NCI-H1048 (cell line): ENCODE data around the gene ETV1.

ENCODE experiments used
- DNase-seq: peaks from one replicate; lab custom pipeline; 2025; lab: John Stamatoyannopoulos, UW

ETV1 gene

GRCh38 chr7:13879994-13880686 is 109.3 kb downstream of the ETV1 start:
- DNase-seq = no peak

- DNase-seq = no peak
These were observed 110.3 kb downstream of the ETV1 start for GRCh38 chr7:13879143-13879542.

DNA sequence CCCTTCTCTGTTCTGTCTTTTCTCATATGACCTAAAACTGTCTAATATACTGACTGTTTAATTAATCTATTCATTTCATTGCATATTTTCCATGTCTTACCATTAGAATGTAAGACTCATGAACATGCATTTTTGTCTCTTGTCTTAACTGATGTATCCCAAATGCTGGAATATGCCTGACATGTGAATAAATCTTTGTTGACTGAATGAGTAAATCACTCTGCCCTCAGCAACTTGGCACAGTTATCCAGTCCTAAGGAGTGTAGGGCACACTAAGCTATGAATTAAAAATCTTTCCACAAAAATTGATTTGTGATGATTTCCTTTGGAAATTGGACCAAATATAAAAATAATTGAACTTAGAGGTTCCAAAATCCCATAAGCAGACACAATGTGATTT is 111.3 kb downstream of the ETV1 start:
- no peak for DNase-seq

DNA sequence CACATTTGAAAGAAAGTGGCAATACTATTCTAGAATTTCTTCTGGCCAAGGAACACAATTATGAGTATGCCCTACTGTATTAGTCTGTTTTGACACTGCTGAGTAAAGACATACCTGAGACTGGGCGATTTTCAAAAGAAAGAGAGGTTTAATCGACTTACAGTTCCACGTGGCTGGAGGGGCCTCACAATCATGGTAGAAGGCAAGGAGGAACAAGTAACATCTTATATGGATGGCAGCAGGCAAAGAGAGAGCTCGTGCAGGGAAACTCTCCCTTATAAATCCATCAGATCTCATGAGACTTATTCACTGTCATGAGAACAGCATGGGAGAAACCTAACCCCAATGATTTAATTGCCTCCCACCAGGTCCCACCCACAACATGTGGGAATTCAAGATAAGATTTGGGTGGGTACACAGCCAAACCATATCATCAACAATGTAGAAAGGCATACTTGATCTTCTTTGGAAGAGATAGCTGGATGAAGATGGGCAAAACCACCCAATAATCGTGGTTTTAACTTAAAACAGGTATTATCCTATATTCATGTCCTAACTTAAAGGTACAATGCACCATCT is 113.9 kb downstream of the ETV1 start:
- no peak for DNase-seq

DNA sequence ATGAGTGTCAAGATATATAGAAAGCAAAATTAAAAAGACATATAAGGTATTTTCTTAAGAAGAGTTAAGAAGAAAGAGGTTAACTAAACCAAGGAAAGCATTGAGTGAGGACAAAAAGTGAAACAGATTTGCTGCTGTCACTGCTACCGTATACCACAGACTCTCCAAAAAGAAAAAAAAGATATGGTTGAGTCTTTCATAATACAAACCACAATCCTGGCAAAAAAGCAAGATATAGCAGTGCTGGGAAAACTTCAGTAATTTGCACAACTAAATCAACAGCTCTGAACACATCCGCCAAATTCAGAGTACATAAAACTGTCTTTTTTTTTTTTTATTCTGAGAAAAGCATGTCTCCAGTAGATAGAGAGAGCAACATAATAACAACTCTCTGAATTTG is 114.7 kb downstream of the ETV1 start:
- DNase-seq = no peak

DNA sequence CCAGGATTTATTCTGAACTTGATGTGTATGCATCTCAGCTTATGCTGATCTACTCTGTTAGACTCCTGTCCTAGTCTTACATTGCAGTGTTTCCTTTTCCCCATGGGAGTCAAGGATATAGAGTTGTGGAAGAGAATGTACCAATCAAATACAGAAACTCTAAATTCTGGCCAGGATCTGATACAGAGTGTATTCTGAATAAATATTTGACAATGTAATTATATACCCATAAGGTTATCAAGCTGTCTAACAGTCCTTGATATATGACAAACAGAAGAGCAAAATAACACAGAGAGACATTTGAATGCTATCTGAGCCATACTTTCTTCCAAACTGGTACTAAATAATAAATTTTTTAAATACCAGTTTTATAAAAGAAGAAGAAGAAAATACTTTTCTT is 116.8 kb downstream of the ETV1 start:
- no peak for DNase-seq

DNA sequence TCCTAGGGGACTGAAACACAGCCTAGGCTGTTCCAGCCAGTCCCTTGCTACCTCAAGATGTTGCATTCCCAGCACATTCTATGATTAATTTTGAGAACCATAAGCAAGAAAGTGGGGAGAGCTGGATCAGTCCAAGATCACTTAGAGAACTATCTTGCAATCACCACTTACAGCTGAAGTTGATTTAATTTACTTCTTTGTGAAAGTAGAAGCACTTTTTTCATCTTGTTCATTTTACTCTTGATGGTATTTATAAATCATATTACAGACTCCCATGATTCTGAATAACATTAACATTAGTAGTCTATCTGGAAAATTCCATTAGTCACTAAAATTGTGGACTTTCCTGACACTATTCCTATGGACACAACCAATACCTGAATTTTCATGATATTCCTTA is 118.5 kb downstream of the ETV1 start:
- no peak for DNase-seq

DNA sequence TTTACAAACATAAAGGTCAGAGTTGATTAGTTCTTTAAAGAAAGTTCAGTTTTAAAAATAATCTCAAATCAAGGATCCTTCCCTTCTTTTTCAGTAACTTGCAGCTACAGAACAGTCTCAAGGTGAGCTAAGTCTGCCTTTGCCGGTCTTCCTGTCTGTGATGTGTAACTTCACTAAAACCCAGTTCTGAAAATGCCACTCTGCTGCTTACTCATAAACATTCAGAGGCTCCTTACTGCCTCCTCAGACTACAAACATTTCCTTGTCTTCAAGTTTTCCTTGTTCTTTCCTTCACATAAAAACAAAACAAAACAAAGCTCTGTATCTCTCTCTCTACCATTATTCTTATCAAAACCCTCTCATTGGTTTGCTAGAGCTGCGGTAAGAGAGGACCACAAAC is 128.7 kb downstream of the ETV1 start:
- DNase-seq = no peak

- DNase-seq = no peak
These were observed 133.5 kb downstream of the ETV1 start for GRCh38 chr7:13856012-13856411.

DNA sequence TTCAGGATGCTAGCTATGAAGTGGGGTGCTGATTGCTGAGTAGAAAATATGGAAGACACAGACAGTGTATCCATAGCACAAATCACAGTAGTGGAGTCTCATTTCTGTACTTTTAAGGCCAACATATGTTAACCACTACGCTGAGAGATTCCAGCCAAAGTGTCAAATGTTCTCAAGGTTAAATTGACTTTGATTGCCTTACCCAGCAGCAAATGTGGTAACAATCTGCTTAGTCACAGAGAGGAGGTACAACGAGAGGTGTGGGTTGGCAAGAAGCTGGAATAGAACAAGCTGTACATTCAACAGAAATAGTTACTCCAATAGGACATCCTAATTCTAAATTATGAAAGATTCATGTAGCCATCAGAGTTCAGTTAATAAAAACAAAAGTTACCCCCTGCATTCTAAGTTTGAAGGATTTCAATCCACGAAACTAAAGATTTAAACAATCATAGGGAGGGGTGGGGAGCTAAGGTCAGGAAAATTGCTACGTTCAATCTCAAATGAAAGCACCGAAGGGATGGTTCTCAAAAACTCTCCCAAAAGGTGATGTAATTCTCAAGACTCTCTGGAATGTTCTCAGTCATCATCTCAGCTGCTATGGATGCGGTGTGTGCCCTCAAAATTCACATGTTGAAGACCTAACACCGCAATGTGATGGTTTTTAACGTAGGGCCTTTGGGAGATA is 137.0 kb downstream of the ETV1 start:
- DNase-seq = no peak

DNA sequence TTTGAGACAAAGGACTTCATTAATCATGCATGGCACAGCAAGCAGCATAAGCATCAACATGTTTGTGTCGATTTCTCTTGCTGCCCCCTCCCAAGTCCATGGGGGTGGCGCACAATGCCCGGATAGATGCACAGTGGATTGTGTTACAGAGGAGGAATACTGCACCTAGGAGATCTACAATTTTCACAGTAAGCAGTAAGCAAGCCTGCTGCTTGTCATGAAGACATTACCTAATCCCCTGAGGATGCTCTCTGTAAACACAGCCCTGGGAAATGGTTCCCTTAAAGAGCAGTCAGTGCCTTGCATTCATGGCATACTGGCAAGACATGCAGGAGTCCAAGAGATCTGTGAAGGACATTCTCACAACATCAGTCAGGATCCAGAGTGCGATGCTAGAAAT is 137.7 kb downstream of the ETV1 start:
- DNase-seq = no peak

- DNase-seq = peak; percentile 80
These were observed 139.2 kb downstream of the ETV1 start for GRCh38 chr7:13850185-13850752.

- no peak for DNase-seq
These were observed 140.1 kb downstream of the ETV1 start for GRCh38 chr7:13849163-13849892.

DNA sequence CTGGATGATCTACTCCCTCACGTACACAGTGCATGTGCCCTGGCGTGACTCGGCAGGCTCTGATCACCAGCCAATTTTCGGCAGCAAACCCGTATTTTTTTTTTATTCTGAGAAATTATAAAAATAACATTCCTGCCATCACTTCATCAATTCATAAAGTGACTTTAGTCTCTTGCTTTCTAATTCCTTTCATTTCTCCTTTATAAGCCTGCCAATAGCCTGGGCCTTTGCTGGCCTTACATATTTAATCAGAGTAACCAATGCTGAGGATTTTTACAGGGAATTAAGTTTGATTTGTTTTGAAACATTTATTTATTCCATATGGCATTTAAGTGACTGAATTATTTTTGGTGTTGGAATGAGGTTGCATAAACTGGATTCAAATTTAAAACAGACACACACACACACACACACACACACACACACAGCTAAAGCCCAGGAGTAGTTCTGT is 140.8 kb downstream of the ETV1 start:
- DNase-seq = no peak

- no peak for DNase-seq
These were observed 143.1 kb downstream of the ETV1 start for GRCh38 chr7:13846386-13846785.

- no peak for DNase-seq
These were observed 143.9 kb downstream of the ETV1 start for GRCh38 chr7:13845601-13846000.

GRCh38 chr7:13844954-13845353 is 144.5 kb downstream of the ETV1 start:
- DNase-seq = no peak

DNA sequence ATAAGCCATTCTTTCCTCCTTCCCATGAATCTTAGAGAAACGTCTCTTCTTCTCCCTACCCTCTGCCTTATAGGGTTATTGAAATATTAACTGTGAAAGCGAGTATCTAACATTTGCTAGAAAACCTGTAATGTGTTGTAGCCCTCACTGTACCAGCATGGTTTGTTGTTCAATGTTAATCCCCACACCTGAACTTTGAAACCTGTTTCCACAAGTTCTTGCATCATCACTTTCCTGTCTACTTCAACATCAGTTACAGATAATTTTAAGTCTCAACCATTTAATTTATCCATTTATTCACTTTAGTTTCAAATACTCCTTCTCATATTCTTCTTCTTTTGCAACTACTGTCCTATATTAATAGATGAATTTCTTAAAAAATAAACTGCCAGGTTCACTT is 148.2 kb downstream of the ETV1 start:
- no peak for DNase-seq
